Pancreas (tissue), 10 donors: ENCODE results near the gene MTR. TPM values are rescaled to one million over a fixed set of nuclear protein-coding genes. Genes with fewer than 3 reads are reported as not detected.
"Not testable (repeated sequence)": the region's sequence is repeated elsewhere in the genome, so short reads cannot be mapped to it uniquely, and the experiment has no call there.

Experiments used
- ATAC-seq, 4 donors: fragments of 200-7000 bp; cut with Tn5 transposase; one replicate each; pipeline versions ENCODE4 v1.8.0 to v1.9.1; 2020; ENCODE audit warnings: mild to moderate bottlenecking in 4 of 4, moderate library complexity in 4 of 4
- DNase-seq, 6 donors: peaks; one replicate each; pipeline ENCODE4 v3.0.0-alpha.2; 2020
- FAIRE-seq: peaks from 2 replicates; lab custom pipeline; 2012; peaks lifted over from hg19 to GRCh38; lab: Jason Lieb, UNC
- H3K27ac ChIP-seq, 4 donors: fragments of 200-600 bp; sonication (generic); 1 replicate in 3 of 4; 2 replicates in 1 of 4; pipeline versions ENCODE4 v1.5.0 to v1.8.0; 2020
- H3K27me3 ChIP-seq, 4 donors: fragments of 200-600 bp; one replicate each; pipeline ENCODE4 v1.8.0; 2021
- H3K36me3 ChIP-seq, 3 donors: fragments of 200-600 bp; sonication (generic) in 1 of 3; one replicate each; pipeline versions ENCODE4 v1.5.0 to v1.8.0; 2020 to 2021
- H3K4me1 ChIP-seq, 3 donors: fragments of 200-600 bp; one replicate each; pipeline ENCODE4 v1.8.0; 2021
- H3K4me3 ChIP-seq, 4 donors: fragments of 200-600 bp; sonication (generic) in 2 of 4; one replicate each; pipeline versions ENCODE4 v1.5.0 to v1.8.0; 2020 to 2021
- H3K9me3 ChIP-seq, 4 donors: fragments of 200-600 bp; one replicate each; pipeline ENCODE4 v1.8.0; 2021
- CTCF ChIP-seq, 4 donors: fragments of 200-600 bp; sonication (generic) in 3 of 4; IDR thresholded peaks; one replicate each; pipeline versions ENCODE4 v1.5.0 to v1.8.0; 2021; ENCODE audit warnings: antibody characterized with exemption in 4 of 4
- WGBS, 2 donors: extraction: QIAGEN DNeasy Blood & Tissue Kit; methylation state at CpG; one replicate each; pipeline ENCODE4 v1.1.7; 2013; 5-methylcytosine and 5-hydroxymethylcytosine counted together
- intact Hi-C, 3 donors: fragments of 100-400 bp; cut with DNase I; formaldehyde crosslinking; loops; one replicate each; pipeline versions ENCODE4 v1.11.1 to v1.14.2; 2022
- polyA plus RNA-seq, 2 donors: library from polyadenylated mRNA; stranded (reverse); fragments of 200-250 nt; gene quantifications; one replicate each; pipeline ENCODE4 v1.2.3, GENCODE V29; 2013
- total RNA-seq, 6 donors: library from RNA; stranded (reverse); fragmentation: NEBNext Ultra II Directional in 4 of 6; extraction: Animal tissue kit (Norgen Biotek cat#: 25700) in 4 of 6; gene quantifications; one replicate each; pipeline versions ENCODE4 v1.2.1 to v1.2.4, GENCODE V29; 2021 to 2023
- donor health status: healthy with polysubstance abuse.
- donor health status: DM: no; HTN: no; CAD: no; lungs with moderate emphysema.
- donor health status: DM: no; HTN: no; CAD: no.
- donor health status: control.
- donor health status: control.
- donor health status: Bipolar disorder and iron deficiency.
- donor health status: DM: yes; HTN: yes; CAD: no.
- donor health status: DM: no; HTN: no; CAD: no.
- donor health status: DM: no; HTN: no; CAD: no.
- donor health status: DM: yes; HTN: yes; CAD: no.

MTR gene
- total and polyA plus RNA-seq, 8 donors: 8.1 to 29.1 (median 24.3) TPM

GRCh38 chr1:236904892-236905741 is 110.0 kb downstream of the MTR start:
- no peak for FAIRE-seq

GRCh38 chr1:236907205-236907604 is 112.1 kb downstream of the MTR start:
- intact Hi-C loops: no loop called here
- WGBS, 2 donors: 50 to 64% methylated on average over 7 of the region's 7 CpGs
- Histone ChIP-seq H3K27ac (no peak overlapping the region), H3K9me3 (no peaks in the 10 kb centered on the region), H3K4me1 (peaks cover 0 to 4% (median 0%) of the 10 kb centered on the region in 3 donors), H3K4me3 (no peak overlapping the region), H3K36me3 (no peaks in the 10 kb centered on the region), H3K27me3 (no peaks in the 10 kb centered on the region)
- no peak for ATAC-seq
- no peak for FAIRE-seq
- TF ChIP-seq CTCF (IDR thresholded peaks at IDR 0.05): no peak
- DNase-seq: no peak

More at GRCh38 chr1:236904892-236905741, 110.0 kb downstream of the MTR start:
- ATAC-seq: peak in 3 of 4 donors; percentile 33 to 65 (median 46)
- Histone ChIP-seq H3K27me3 (no peaks in the 10 kb centered on the region), H3K4me1 (peaks cover 0 to 4% (median 0%) of the 10 kb centered on the region in 3 donors), H3K27ac (no peak overlapping the region), H3K9me3 (no peaks in the 10 kb centered on the region), H3K36me3 (peaks cover 0 to 6% (median 0%) of the 10 kb centered on the region in 3 donors), H3K4me3 (no peak overlapping the region)
- no peak for TF ChIP-seq CTCF (IDR thresholded peaks at IDR 0.05)
- intact Hi-C loops: no loop called here
- 88 to 89% methylated on average over 5 of the region's 5 CpGs for WGBS, 2 donors
- DNase-seq: no peak

- WGBS, 2 donors: 95 to 98% methylated on average over 2 of the region's 2 CpGs
- FAIRE-seq (no peak), ATAC-seq (no peak), DNase-seq (no peak)
- Histone ChIP-seq H3K4me3 (no peak overlapping the region), H3K4me1 (no peaks in the 10 kb centered on the region), H3K27ac (no peak overlapping the region), H3K27me3 (no peaks in the 10 kb centered on the region), H3K36me3 (no peaks in the 10 kb centered on the region), H3K9me3 (no peaks in the 10 kb centered on the region)
- TF ChIP-seq CTCF (IDR thresholded peaks at IDR 0.05): no peak
- intact Hi-C loops: no loop called here
Measured at GRCh38 chr1:236908669-236909068, 113.6 kb downstream of the MTR start.

- H3K36me3 ChIP-seq, intact Hi-C loops, H3K27ac ChIP-seq, ATAC-seq, H3K4me1 ChIP-seq, H3K4me3 ChIP-seq, H3K27me3 ChIP-seq, DNase-seq, H3K9me3 ChIP-seq, FAIRE-seq: not testable (repeated sequence)
- 95 to 98% methylated on average over 7 of the region's 7 CpGs for WGBS, 2 donors
Measured at GRCh38 chr1:236911047-236911446, 116.0 kb downstream of the MTR start.

GRCh38 chr1:236913371-236914037 is 118.4 kb downstream of the MTR start:
- Histone ChIP-seq H3K4me1 (no peaks in the 10 kb centered on the region), H3K36me3 (no peaks in the 10 kb centered on the region), H3K27me3 (no peaks in the 10 kb centered on the region), H3K27ac (no peak overlapping the region), H3K4me3 (no peak overlapping the region), H3K9me3 (no peaks in the 10 kb centered on the region)
- intact Hi-C loops: no loop called here
- WGBS, 2 donors: 56 to 79% methylated on average over 2 of the region's 2 CpGs
- no peak for DNase-seq
- TF ChIP-seq CTCF (IDR thresholded peaks at IDR 0.05): no peak
- no peak for FAIRE-seq
- no peak for ATAC-seq
